SU-DHL-6 (cell line): Measurements from ENCODE around the gene TRIP4.

Experiments
- EZH2phosphoT487 ChIP-seq: fragments of 200-600 bp; sonication (generic), shearing (Covaris generic); conservative IDR thresholded peaks from 2 replicates; pipeline ENCODE4 v1.6.1; 2018; ENCODE audit warnings: mild to moderate bottlenecking, antibody characterized with exemption, low read length, moderate library complexity, mixed read lengths
- TF ChIP-seq, protein P1 (sequence below): fragments of 200-600 bp; sonication (generic); IDR thresholded peaks from one replicate; pipeline ENCODE4 v1.5.1; 2017; ENCODE audit warnings: antibody characterized with exemption, mild to moderate bottlenecking, low read length, moderate library complexity; ENCODE audit not compliant: insufficient read depth, poor library complexity, severe bottlenecking

DNA sequence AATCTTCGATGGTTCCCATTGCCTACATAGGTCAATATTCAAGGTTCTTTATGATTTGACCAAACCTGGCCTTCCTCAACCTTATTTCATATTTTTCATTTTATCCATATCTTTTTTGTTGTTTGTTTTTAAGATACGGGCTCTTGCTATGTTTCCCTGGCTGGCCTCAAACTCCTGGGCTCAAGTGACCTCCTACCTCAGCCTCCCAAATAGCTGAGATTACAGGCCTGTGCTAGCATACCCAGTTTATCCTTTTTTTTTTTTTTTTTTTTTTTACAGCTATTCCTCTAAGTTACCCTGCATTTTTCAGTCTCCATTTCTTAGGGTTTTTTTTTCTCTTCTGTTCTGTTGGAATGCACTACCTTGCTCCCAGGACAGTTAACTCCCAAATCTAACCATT, 87.2 kb downstream of the TRIP4 start:
- TF ChIP-seq, protein P1, sequence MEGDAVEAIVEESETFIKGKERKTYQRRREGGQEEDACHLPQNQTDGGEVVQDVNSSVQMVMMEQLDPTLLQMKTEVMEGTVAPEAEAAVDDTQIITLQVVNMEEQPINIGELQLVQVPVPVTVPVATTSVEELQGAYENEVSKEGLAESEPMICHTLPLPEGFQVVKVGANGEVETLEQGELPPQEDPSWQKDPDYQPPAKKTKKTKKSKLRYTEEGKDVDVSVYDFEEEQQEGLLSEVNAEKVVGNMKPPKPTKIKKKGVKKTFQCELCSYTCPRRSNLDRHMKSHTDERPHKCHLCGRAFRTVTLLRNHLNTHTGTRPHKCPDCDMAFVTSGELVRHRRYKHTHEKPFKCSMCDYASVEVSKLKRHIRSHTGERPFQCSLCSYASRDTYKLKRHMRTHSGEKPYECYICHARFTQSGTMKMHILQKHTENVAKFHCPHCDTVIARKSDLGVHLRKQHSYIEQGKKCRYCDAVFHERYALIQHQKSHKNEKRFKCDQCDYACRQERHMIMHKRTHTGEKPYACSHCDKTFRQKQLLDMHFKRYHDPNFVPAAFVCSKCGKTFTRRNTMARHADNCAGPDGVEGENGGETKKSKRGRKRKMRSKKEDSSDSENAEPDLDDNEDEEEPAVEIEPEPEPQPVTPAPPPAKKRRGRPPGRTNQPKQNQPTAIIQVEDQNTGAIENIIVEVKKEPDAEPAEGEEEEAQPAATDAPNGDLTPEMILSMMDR = no peak
- no peak for TF ChIP-seq EZH2phosphoT487
